HK-2 (cell line): ENCODE data around the gene VENTX.

ENCODE experiments used
- DNase-seq: peaks from one replicate; pipeline ENCODE4 v3.0.0-alpha.2; 2018; ENCODE audit not compliant: unreplicated experiment

Gene VENTX

DNA sequence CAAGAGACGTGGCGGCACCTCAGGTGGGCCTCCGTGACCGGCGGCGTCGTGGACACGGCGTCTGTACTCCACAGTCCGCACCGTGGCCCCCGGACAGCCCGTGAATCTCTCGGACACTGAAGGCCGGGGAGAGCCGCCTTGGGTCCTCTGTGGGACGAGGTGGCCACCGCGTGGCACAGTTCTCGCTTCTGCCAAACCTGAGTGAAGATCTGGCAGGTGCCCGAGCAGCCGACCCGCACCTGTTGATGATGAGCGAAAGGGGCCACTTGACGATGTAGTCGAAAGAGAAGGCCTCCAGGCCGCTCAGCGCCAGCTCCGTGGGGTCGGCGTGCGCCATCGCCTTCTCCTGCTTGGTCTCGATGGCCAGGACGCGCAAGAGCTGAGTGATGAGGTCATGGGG is 47.6 kb downstream of the VENTX start:
- no peak for DNase-seq

DNA sequence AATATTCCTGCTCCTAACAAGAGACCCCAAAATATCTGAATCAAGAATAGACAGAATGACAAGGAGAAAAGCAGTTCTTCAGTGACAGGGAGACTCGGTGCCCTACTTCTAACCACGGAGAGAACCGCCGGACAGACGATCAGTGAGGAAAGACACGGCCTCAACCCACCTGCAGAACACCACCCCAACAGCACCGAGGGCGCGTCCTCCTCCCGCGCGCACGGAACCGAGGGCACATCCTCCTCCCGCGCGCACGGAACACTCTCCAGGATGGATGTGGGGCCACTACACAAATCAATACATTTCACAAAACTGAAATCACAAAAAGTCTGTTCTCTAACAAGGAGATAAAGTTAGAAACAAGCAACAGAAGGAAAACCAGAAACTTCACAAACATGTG is 48.7 kb downstream of the VENTX start:
- no peak for DNase-seq

DNA sequence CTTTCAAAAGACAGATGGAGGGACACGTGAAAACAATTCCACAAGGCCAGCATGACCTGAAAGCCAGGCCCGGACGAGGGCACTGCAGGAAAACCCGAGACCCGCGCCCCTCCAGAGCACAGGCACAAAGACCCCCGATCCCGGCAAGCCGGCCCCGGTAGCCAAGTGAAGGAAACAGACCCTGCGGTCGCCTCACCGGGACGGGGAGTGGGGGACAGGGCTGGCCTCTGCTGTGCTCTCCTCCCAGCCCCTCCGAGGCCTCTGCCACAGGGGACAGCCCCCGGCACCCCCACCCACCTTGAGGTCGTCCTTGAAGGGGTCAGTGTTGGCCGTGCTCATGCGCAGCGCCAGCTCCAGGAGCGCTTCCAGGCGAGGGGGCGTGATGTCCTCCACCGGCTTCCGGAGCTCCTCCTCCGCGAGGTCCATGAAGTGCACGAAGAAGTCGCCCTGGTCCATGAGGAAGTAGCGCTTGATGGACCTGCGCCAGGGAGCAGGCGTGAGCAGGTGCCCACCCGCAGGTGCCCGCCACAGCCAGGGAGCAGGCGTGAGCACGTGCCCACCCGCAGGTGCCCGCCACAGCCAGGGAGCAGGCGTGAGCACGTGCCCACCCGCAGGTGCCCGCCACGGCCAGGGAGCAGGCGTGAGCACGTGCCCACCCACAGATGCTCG is 50.3 kb downstream of the VENTX start:
- no peak for DNase-seq

DNA sequence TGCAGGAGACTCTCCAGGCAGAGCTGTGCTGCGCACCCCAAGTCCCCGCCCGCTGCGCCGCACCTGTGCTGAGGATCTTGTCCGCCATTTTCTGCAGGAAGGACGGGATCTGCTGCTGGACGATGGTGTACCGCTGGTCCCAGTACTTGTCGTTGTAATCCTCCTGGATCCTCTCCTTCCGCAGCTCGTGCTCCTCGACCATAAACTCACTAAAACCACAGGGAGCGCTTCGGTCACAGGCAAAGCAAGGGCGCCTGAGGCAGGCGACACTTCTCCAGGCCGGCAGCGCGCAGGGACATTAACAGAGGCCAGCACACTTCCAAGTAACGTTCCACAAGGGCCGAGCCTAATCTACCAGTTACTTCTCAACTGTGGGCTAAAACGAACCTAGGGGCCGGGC is 52.1 kb downstream of the VENTX start:
- no peak for DNase-seq
